HG02973 (cell line): ENCODE measurements around the gene AXIN2.
"Not testable (repeated sequence)": the region's sequence is repeated elsewhere in the genome, so short reads cannot be mapped to it uniquely, and the experiment has no call there.

Experiments
- ATAC-seq: cut with Tn5 transposase; IDR thresholded peaks from one replicate; pipeline ENCODE4 v1.9.1; 2021; ENCODE audit warnings: moderate library complexity; ENCODE audit not compliant: unreplicated experiment

Gene AXIN2

DNA sequence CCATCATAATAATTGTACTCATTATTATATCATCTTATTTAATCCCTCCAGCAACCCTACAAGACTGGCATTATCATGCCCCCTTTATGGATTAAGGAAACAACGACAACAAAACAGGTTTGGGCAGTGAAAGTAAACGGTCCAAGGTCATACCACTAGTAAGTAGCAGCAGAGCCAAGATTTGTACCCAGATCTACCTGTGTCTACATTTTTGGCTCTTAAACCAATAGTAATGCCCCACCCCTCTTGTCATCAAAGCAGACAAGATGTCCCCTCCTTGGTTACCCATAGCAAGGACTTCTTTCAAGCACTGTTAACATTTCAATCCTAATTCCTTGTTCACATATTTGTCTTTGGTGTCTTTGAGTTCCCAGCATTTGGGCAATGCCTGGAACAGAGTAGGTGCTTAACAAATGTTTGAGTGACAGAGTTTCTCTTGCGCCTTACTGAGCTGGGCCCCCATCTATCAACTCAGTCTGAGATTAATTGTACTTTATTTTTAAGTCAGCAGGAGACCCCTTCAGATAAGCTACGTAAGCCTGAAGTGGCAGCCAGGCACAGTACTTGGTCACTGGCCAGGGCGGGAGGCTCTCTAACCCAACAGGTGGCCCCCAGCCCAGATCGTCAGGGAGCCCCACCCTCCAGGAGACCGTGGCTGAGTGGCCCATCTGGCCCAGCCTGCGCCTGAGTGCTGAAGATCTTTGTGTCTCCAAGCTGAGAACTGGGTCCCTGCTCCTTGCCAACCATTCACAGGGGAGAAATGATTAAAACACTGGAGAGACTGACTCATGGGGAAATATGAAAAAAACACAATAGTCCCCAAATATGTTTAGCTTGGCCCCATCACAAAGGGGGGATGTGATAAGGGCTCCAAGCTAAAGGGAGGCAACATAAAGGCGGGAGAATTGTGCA is 75.8 kb downstream of the AXIN2 start:
- no peak for ATAC-seq

DNA sequence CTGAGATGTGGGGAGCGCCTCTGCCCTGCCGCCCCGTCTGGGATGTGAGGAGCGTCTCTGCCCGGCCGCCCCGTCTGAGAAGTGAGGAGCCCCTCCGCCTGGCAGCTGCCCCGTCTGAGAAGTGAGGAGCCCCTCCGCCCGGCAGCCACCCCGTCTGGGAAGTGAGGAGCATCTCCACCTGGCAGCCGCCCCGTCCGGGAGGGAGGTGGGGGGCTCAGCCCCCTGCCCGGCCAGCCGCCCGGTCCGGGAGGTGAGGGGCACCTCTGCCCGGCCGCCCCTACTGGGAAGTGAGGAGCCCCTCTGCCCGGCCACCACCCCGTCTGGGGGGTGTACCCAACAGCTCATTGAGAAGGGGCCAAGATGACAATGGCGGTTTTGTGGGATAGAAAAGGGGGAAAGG is 77.0 kb downstream of the AXIN2 start:
- ATAC-seq = not testable (repeated sequence)

GRCh38 chr17:65483438-65483837 is 78.0 kb downstream of the AXIN2 start:
- ATAC-seq = no peak

- no peak for ATAC-seq
Observed at GRCh38 chr17:65482201-65482600, 79.2 kb downstream of the AXIN2 start.

DNA sequence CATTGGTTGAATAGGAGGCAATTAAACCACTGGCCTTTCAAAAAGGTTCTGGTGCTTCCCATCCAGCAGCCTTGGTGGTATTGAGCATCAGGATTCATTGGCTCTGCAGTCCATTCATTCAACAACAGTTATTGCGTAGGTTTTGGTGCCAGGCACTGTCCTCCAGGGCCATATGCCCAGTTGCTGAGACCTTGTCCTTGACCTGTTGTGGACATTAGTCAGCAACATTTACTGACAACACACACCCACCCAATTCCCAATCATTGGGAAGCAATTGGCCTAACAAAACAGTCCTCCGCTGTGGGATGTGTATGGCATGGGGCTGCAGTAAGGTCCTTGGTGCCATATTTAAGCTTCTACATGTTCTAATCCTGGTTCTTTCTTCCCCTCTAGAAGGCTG is 82.2 kb downstream of the AXIN2 start:
- no peak for ATAC-seq
